Ovary (tissue), 3 donors: ENCODE results near the gene THRAP3.

ENCODE experiments used
- POLR2A ChIP-seq: fragments of 450-650 bp; IDR thresholded peaks from one replicate; pipeline ENCODE4 v1.6.1; 2017; ENCODE audit warnings: antibody characterized with exemption, mild to moderate bottlenecking, moderate library complexity
- TF ChIP-seq, protein P1 (sequence below), 3 donors: fragments of 450-650 bp in 2 of 3; fragments of 200-600 bp in 1 of 3; IDR thresholded peaks; one replicate each; pipeline versions ENCODE4 v1.5.1 to v1.8.0; 2016 to 2022; ENCODE audit warnings: antibody characterized with exemption in 3 of 3, mild to moderate bottlenecking in 1 of 3
- donor health status: DM: no; HTN: no; CAD: no.

DNA sequence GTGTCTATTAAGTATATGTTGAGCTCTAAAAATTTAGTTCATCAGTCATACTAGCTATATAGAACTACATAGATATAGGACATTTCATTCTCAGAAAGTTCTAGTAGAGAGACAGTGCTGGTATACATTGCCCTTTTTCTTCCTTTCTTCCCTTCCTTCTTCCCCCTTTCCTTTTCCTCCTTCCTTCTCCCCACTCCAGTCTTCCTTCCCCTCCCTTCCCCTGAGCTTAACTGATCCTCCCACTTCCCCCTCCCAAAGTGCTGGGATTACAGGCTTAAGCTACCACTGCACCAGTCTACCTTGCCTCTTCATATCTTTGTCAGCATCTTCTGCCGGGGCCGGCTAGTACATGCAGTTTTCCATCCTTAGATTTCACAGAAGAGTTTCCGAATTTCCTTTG, 12.1 kb downstream of the THRAP3 start:
- TF ChIP-seq, protein P1, sequence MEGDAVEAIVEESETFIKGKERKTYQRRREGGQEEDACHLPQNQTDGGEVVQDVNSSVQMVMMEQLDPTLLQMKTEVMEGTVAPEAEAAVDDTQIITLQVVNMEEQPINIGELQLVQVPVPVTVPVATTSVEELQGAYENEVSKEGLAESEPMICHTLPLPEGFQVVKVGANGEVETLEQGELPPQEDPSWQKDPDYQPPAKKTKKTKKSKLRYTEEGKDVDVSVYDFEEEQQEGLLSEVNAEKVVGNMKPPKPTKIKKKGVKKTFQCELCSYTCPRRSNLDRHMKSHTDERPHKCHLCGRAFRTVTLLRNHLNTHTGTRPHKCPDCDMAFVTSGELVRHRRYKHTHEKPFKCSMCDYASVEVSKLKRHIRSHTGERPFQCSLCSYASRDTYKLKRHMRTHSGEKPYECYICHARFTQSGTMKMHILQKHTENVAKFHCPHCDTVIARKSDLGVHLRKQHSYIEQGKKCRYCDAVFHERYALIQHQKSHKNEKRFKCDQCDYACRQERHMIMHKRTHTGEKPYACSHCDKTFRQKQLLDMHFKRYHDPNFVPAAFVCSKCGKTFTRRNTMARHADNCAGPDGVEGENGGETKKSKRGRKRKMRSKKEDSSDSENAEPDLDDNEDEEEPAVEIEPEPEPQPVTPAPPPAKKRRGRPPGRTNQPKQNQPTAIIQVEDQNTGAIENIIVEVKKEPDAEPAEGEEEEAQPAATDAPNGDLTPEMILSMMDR (IDR thresholded peaks at IDR 0.05): no peak
- TF ChIP-seq POLR2A: no peak
